Liver (tissue), 3 donors: ENCODE results near the gene TMEM87A.

Experiments
- ATF3 ChIP-seq: IDR thresholded peaks from 2 replicates; pipeline ENCODE4 v1.6.1; 2016; ENCODE audit warnings: antibody characterized with exemption
- CTCF ChIP-seq: fragments of 150-350 bp; IDR thresholded peaks from 2 replicates; pipeline ENCODE4 v1.5.1; 2017; ENCODE audit warnings: improper control_type of control experiment, low read depth, low read length; ENCODE audit not compliant: missing input control
- FOXA1 ChIP-seq: IDR thresholded peaks from 2 replicates; pipeline ENCODE4 v1.6.1; 2016; ENCODE audit warnings: antibody characterized with exemption
- GABPA ChIP-seq, 2 donors: IDR thresholded peaks in 1 of 2; conservative IDR thresholded peaks in 1 of 2; 2 replicates each; pipeline ENCODE4 v1.6.1; 2016; ENCODE audit warnings: antibody characterized with exemption in 2 of 2, mild to moderate bottlenecking in 1 of 2, moderate library complexity in 1 of 2
- JUND ChIP-seq, 2 donors: IDR thresholded peaks; 2 replicates each; pipeline ENCODE4 v1.6.1; 2016; ENCODE audit warnings: antibody characterized with exemption in 2 of 2
- MAX ChIP-seq: IDR thresholded peaks from 2 replicates; pipeline ENCODE4 v1.6.1; 2016; ENCODE audit warnings: antibody characterized with exemption
- TAF1 ChIP-seq: conservative IDR thresholded peaks from 2 replicates; pipeline ENCODE4 v1.6.1; 2016; ENCODE audit warnings: antibody characterized with exemption, mild to moderate bottlenecking
- TF ChIP-seq, protein P1 (sequence below): IDR thresholded peaks from 2 replicates; pipeline ENCODE4 v1.6.1; 2016; ENCODE audit warnings: antibody characterized with exemption, mild to moderate bottlenecking
- donor health status: healthy.
- donor health status: healthy.

- no peak for TF ChIP-seq CTCF
- no peak for TF ChIP-seq FOXA1
- TF ChIP-seq, protein P1, sequence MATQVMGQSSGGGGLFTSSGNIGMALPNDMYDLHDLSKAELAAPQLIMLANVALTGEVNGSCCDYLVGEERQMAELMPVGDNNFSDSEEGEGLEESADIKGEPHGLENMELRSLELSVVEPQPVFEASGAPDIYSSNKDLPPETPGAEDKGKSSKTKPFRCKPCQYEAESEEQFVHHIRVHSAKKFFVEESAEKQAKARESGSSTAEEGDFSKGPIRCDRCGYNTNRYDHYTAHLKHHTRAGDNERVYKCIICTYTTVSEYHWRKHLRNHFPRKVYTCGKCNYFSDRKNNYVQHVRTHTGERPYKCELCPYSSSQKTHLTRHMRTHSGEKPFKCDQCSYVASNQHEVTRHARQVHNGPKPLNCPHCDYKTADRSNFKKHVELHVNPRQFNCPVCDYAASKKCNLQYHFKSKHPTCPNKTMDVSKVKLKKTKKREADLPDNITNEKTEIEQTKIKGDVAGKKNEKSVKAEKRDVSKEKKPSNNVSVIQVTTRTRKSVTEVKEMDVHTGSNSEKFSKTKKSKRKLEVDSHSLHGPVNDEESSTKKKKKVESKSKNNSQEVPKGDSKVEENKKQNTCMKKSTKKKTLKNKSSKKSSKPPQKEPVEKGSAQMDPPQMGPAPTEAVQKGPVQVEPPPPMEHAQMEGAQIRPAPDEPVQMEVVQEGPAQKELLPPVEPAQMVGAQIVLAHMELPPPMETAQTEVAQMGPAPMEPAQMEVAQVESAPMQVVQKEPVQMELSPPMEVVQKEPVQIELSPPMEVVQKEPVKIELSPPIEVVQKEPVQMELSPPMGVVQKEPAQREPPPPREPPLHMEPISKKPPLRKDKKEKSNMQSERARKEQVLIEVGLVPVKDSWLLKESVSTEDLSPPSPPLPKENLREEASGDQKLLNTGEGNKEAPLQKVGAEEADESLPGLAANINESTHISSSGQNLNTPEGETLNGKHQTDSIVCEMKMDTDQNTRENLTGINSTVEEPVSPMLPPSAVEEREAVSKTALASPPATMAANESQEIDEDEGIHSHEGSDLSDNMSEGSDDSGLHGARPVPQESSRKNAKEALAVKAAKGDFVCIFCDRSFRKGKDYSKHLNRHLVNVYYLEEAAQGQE: no peak
- no peak for TF ChIP-seq JUND (IDR thresholded peaks at IDR 0.05)
- TF ChIP-seq TAF1: no peak
- TF ChIP-seq MAX: no peak
- TF ChIP-seq ATF3: no peak
- TF ChIP-seq GABPA (IDR thresholded peaks at IDR 0.05 in 1 of 2, conservative IDR thresholded peaks at IDR 0.05 in 1 of 2): no peak
Measured at GRCh38 chr15:42201801-42202200, 71.4 kb downstream of the TMEM87A start.
